Breast epithelium (tissue), 4 donors: Measurements from ENCODE around the gene SCARB1. TPM values are rescaled to one million over a fixed set of nuclear protein-coding genes. Genes with fewer than 3 reads are reported as not detected.

Experiments used
- DNase-seq, 2 donors: peaks; one replicate each; pipeline ENCODE4 v3.0.0-alpha.2; 2019; ENCODE audit warnings: low spot score in 2 of 2
- H3K27ac ChIP-seq, 2 donors: fragments of 200-600 bp; sonication (generic) in 1 of 2; one replicate each; pipeline ENCODE4 v1.5.1; 2016 to 2019; ENCODE audit warnings: mild to moderate bottlenecking in 1 of 2
- H3K27me3 ChIP-seq, 2 donors: fragments of 200-600 bp; sonication (generic) in 1 of 2; one replicate each; pipeline versions ENCODE4 v1.5.1 to v1.6.0; 2017 to 2019; ENCODE audit warnings: control low read depth in 1 of 2, mild to moderate bottlenecking in 1 of 2
- H3K36me3 ChIP-seq: fragments of 200-600 bp; one replicate; pipeline ENCODE4 v1.5.1; 2019
- H3K4me1 ChIP-seq, 2 donors: fragments of 200-600 bp; sonication (generic); one replicate each; pipeline ENCODE4 v1.5.1; 2016 to 2019; ENCODE audit warnings: control low read depth in 1 of 2
- H3K4me3 ChIP-seq, 3 donors: fragments of 200-600 bp; sonication (generic); 1 replicate in 2 of 3; 2 replicates in 1 of 3; pipeline ENCODE4 v1.5.1; 2016 to 2019; ENCODE audit warnings: mild to moderate bottlenecking in 3 of 3, moderate library complexity in 2 of 3
- H3K9me3 ChIP-seq, 2 donors: fragments of 200-600 bp; sonication (generic) in 1 of 2; one replicate each; pipeline ENCODE4 v1.5.1; 2016 to 2019; ENCODE audit warnings: control low read depth in 1 of 2
- POLR2A ChIP-seq: fragments of 450-650 bp; IDR thresholded peaks from one replicate; pipeline ENCODE4 v1.6.1; 2016; ENCODE audit warnings: antibody characterized with exemption, mild to moderate bottlenecking, moderate library complexity
- POLR2AphosphoS5 ChIP-seq, 3 donors: sonication (generic); formaldehyde crosslinking; IDR thresholded peaks; one replicate each; pipeline ENCODE4 v1.6.1; 2017; ENCODE audit warnings: antibody characterized with exemption in 3 of 3
- intact Hi-C: fragments of 100-400 bp; cut with DNase I; formaldehyde crosslinking; loops from one replicate; pipeline ENCODE4 v1.15.1; 2023; ENCODE audit warnings: low total_unique reads
- total RNA-seq, 3 donors: library from RNA; depleted of rRNA; stranded (reverse); fragments of >200 nt; gene quantifications; one replicate each; pipeline ENCODE4 v1.1.0, GENCODE V29; 2016
- TF ChIP-seq, protein P1 (sequence below), 3 donors: fragments of 450-650 bp; IDR thresholded peaks; one replicate each; pipeline ENCODE4 v1.5.1; 2016 to 2017; ENCODE audit warnings: antibody characterized with exemption in 3 of 3, mild to moderate bottlenecking in 3 of 3, moderate library complexity in 3 of 3

SCARB1 gene
- total RNA-seq, 3 donors from 2014 or later, result 18.4 to 61.3 (median 20.2) TPM

DNA sequence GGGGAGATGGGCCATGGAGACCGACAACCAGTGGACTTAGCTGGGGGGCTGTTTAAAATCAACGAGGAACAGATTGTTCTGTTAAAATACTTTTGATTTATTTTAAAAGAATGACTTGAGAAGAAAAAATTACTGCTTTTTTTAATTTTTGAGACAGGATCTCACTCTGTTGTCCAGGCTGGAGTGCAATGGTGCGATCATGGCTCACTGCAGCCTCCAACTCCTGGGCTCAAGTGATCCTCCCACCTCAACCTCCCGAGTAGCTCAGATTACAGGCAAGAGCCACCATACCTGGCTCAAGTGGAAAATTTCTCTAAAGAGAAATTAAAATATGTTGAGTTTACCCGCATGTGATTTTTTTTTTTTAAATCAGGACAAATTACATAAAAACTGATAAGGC lies 80.6 kb downstream of the SCARB1 start:
- Histone ChIP-seq H3K27ac (no peak overlapping the region), H3K36me3 (no peaks in the 10 kb centered on the region), H3K9me3 (no peaks in the 10 kb centered on the region), H3K4me1 (peaks cover 0 to 11% of the 10 kb centered on the region in 2 donors), H3K4me3 (no peak overlapping the region), H3K27me3 (no peaks in the 10 kb centered on the region)
- intact Hi-C loops, result no loop called here
- DNase-seq, result no peak
- TF ChIP-seq POLR2AphosphoS5 (IDR thresholded peaks at IDR 0.05) (no peak), POLR2A (no peak)
- TF ChIP-seq, protein P1, sequence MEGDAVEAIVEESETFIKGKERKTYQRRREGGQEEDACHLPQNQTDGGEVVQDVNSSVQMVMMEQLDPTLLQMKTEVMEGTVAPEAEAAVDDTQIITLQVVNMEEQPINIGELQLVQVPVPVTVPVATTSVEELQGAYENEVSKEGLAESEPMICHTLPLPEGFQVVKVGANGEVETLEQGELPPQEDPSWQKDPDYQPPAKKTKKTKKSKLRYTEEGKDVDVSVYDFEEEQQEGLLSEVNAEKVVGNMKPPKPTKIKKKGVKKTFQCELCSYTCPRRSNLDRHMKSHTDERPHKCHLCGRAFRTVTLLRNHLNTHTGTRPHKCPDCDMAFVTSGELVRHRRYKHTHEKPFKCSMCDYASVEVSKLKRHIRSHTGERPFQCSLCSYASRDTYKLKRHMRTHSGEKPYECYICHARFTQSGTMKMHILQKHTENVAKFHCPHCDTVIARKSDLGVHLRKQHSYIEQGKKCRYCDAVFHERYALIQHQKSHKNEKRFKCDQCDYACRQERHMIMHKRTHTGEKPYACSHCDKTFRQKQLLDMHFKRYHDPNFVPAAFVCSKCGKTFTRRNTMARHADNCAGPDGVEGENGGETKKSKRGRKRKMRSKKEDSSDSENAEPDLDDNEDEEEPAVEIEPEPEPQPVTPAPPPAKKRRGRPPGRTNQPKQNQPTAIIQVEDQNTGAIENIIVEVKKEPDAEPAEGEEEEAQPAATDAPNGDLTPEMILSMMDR (IDR thresholded peaks at IDR 0.05), result no peak

DNA sequence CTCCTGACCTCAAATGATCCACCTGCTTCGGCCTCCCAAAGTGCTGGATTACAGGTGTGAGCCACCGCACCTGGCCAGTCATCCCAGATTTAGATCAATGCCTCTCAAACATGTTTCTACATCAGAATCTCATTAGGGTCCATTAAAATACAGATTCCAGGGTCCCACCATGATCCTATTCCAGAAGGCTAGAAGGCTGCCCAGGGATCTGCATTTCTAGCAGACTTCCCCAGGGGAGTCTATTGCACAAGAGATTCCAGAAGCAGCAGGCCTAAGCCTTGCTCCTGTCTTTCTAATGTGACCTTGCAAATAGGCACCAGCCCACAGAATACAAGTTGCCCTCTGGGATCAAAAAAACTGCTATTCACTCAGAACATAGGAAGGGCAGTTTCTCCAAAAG lies 81.5 kb downstream of the SCARB1 start:
- no peak for TF ChIP-seq POLR2A
- TF ChIP-seq POLR2AphosphoS5 (IDR thresholded peaks at IDR 0.05), result no peak
- TF ChIP-seq, protein P1 (IDR thresholded peaks at IDR 0.05), result no peak
- DNase-seq, result no peak
- intact Hi-C loops, result no loop called here
- Histone ChIP-seq H3K4me3 (no peak overlapping the region), H3K27me3 (no peaks in the 10 kb centered on the region), H3K4me1 (peaks cover 5 to 17% of the 10 kb centered on the region in 2 donors), H3K27ac (no peak overlapping the region), H3K36me3 (no peaks in the 10 kb centered on the region), H3K9me3 (no peaks in the 10 kb centered on the region)

DNA sequence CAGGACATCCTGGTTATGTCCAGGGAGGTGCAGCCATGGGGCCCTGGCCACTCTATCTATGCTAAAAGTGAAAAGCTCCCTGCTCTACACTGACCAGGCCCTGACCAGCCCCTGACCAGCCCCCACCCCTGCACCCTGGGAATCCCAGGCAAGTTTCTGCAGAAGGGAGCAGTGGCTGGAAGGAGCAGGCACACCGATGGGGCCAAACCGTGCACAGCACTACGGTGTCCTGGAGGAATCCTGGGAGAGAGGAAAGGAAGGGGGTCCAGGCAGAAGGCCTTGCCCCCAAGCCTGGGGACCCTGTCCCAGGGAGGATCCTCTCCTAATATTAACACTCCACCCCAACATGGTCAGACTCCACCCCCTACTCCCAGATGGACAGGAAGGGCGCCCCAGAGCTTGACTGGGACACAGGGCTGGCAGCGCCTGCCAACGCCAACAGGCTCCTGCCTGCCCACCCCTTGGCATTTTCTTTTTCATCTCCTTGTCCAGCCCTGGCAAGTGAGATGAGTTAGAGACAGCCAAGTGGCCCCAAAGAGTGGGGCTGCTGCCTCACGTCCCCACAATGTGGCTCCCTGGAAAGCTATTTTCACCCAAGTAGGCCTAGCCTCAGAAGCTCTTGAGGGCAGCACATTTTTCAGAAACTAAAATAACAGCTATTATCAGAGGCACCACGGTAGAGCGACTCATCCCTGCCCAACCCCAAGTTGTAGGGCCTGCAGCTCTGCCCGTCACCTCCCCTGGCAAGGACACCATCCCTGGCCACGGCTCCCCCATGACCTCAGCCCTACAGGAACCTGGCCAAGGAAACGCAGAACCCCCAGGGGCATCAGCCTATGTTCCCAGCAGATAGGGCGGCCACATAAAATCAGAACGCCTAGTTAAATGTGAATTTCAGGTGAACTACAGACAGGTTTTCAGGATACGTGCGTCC lies 82.6 kb downstream of the SCARB1 start:
- H3K9me3 ChIP-seq, result no peaks in the 10 kb centered on the region
- H3K4me1 ChIP-seq, result peaks cover 5 to 17% of the 10 kb centered on the region in 2 donors
- peak in 1 of 2 donors; percentile 66 for DNase-seq
- intact Hi-C loops, result no loop called here
- no peak overlapping the region for H3K4me3 ChIP-seq
- peak overlapping the region; percentile 73 to 94 for H3K27ac ChIP-seq
- no peaks in the 10 kb centered on the region for H3K27me3 ChIP-seq
- TF ChIP-seq POLR2A (no peak), POLR2AphosphoS5 (IDR thresholded peaks at IDR 0.05) (peak in 1 of 3 donors; percentile 24)
- TF ChIP-seq, protein P1 (IDR thresholded peaks at IDR 0.05), result no peak
- H3K36me3 ChIP-seq, result no peaks in the 10 kb centered on the region

DNA sequence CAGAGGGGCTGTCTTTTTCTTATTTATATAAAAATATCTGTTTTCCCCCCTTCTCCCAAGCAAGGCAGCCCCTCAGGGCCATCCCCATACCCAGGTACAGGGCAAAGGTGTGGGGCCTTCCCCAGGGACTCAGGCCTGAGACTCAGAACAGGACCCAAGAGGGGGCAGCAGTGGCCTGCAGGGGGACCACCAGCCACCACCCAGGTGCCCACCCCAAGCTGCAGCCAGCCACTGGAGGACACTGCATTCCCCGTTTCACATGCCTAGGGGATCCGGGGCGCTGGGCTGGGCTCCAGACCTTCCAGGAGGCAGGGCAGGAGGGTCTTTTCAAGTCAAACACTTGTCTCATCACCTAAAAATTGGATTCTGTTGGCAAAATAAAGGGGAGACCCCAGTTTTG lies 83.3 kb downstream of the SCARB1 start:
- intact Hi-C loops, result no loop called here
- H3K9me3 ChIP-seq, result no peaks in the 10 kb centered on the region
- TF ChIP-seq, protein P1 (IDR thresholded peaks at IDR 0.05), result no peak
- TF ChIP-seq POLR2A (no peak), POLR2AphosphoS5 (IDR thresholded peaks at IDR 0.05) (no peak)
- H3K27ac ChIP-seq, result peak overlapping the region; percentile 73 to 94
- DNase-seq, result no peak
- H3K36me3 ChIP-seq, result no peaks in the 10 kb centered on the region
- H3K4me1 ChIP-seq, result peaks cover 5 to 17% of the 10 kb centered on the region in 2 donors
- no peak overlapping the region for H3K4me3 ChIP-seq
- H3K27me3 ChIP-seq, result no peaks in the 10 kb centered on the region
